ENCODE results near the gene ADAM21.

Gene ADAM21

DNA sequence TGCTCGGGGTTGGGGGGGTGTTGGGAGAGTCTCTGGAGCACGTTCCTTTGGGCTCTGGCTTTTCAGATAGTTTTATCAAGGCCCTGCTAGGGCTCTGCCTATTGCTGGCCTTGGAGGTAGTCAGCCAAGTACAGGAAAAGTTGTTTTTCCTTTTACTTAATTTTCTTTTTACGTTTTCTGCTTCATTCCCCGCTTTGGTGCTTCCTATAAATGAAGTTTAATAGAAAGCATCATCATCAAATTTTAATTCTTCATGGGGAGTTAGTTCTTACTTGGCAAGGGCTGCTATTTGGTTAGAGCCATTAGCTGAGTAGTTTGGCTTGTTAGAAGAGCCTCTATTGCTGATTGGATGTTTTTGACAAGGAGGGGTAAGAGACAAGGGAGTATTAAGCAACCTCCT lies 15.1 kb upstream of the ADAM21 start:
- TF ChIP-seq CTCF (IDR thresholded peaks at IDR 0.05): no peak

DNA sequence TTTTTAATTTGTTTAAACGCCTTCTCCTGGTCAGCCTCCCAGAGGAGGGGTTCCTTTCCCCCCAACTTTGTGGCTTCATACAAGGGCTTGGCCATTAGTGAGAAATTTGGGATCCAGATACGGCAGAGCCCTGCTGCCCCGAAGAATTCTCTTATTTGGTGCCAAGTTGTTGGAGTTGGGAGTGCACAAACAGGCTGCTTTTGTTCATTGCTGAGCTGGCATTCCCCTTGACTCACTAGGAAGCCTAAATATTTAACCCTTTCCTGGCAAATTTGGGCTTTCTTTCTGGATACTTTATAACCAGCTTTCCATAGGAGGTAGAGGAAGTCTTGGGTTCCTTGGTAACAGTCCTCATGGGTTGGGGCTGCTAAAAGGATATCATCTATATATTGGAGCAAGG lies 10.3 kb upstream of the ADAM21 start:
- no peak for TF ChIP-seq CTCF (IDR thresholded peaks at IDR 0.05)

DNA sequence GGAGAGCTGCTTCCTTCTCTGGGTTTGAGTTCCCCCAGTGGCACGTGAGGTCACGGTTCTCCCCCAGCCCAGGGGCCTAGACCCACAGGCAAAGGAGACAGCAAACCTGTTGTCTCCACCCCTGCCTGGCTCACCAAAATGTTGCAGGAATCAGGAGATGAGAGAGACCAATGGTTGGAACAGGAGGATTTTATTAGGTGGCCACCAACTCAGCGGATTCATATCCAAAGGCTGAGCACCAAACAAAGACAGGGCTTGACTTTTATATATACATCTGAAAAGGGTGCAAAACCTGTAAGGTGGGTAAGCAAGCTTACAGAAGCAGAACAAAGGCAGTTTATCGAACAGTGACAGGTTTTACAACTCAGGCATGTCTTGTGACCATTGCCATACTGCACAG lies 9.2 kb upstream of the ADAM21 start:
- TF ChIP-seq CTCF (IDR thresholded peaks at IDR 0.05): no peak

DNA sequence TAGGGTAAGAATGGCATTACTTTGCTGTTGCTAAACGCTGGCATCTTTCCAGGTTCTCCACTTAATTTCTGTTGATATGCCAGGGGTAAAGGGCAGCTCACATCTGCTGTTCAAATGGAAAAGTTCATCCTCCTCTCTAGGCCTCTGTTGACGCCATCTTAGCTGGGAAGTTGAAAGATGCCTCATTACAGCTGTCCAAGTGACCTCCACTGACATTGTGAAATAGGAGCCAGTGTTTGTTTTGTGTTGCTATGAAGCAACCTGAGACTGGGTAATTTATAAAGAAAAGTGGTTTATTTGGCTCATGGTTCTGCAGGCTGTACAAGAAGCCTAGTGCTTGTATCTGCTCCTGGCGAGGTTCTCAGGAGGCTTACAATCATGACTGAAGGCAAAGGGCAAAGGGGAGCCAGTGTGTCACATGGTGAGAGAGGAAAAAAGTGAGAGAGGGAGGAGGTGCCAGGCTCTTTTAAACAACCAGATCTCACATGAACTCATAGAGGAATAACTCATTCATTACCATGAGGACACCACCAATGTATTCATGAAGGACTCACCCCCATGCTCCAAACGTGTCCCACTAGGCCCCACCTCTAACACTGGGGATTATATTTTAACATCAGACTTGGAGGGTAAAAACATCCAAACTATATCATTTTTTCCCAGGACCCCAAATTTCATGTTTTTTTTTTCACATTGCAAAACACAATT lies 3.2 kb upstream of the ADAM21 start:
- TF ChIP-seq CTCF (IDR thresholded peaks at IDR 0.05): no peak

DNA sequence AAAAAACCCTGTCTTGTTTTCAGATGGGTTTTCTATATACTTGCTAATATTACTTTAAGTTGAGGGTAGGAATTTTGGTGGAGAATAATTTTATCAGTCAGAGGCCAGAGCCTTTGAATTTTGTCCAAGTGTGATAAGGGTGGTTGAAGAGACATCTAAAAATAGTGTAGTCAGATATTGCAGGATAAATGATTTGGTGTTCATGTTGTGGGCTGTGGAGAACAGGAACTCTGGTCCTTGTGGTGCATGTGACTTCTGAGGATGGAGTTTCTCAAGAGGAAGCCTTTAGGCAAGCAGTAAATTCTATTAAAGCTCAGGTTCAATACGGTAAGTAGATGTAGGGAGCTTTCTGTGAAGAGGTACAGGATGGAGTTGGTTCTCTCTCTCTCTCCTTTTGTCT lies 2.8 kb downstream of the ADAM21 start:
- no peak for TF ChIP-seq CTCF (IDR thresholded peaks at IDR 0.05)

GRCh38 chr14:70468731-70469130 lies 16.8 kb downstream of the ADAM21 start:
- no peak for TF ChIP-seq CTCF (IDR thresholded peaks at IDR 0.05)

GRCh38 chr14:70472253-70473159 lies 20.5 kb downstream of the ADAM21 start:
- no peak for TF ChIP-seq CTCF (IDR thresholded peaks at IDR 0.05)
